ENCODE measurements around the gene OR2F2. TPM values are rescaled to one million over a fixed set of nuclear protein-coding genes. Genes with fewer than 3 reads are reported as not detected.

The OR2F2 gene
- total RNA-seq, 1 donor from 2014 or later = not detected

DNA sequence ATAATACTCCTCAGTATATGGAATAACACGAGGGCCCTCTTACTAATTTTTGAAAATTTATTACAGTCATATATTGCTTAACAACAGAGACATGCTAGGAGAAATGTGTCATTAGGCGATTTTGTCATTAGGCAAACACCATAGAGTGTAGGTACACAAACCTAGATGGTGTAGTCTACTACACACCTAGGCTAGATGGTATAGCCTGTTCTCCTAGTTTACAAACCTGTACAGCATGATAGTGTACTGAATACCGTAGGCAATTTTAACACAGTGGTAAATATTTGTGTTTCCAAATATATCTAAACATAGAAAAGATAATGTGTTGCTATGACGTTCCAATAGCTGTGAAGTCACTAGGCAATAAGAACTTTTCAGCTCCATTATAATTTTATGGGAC lies 32.4 kb downstream of the OR2F2 start:
- intact Hi-C loops (cut with DNase I) = no loop called here
- DNase-seq (ENCODE audit: missing footprints) (no peak), ATAC-seq (no peak)

DNA sequence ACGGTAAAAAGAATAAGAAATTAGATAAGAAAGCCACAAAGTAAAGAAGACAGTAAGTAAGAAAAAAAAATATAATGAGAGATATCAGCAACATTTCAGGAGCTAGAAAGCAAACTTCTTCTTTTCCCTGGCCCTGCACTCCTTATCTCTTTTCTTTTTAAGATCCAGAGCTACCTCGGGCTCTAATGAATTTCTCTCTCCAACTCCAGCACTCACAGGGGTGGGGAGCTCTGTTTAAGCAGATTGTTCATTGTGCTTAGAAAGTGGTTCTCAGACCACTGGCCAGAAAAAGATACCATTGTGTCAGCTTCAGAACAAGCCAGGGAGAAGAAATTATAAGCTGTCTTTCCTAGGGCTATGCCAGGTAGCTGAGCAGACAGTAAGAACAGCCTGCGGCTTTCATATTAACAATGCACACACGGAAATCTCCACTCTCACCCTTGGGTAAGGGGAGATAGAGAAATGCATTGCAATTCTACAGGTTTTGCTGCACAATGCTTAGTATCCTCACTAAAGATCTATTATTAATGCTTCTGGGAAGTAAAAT lies 38.9 kb downstream of the OR2F2 start:
- ATAC-seq (no peak), DNase-seq (ENCODE audit: missing footprints) (no peak)
- intact Hi-C loops (cut with DNase I) = no loop called here

DNA sequence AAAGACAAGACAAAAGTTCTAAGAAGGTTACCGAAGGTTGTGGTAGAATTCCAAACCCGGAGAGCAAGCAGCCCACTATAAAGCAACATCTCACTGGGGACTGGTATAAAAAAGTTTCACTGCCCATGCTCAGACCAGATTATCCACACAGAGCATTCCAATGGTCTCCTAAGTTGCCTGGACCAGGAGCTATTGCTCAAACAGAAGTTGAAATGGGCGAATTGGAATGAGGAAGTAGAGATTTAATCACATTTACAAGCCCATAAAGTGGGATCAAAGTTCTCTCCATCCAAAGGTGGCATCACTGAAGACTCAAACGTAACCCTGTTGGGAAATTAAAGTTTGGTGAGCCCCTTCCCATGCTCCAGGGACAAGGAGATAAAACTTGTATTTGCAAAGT lies 39.4 kb downstream of the OR2F2 start:
- no peak for ATAC-seq
- intact Hi-C loops (cut with DNase I) = no loop called here
- DNase-seq (ENCODE audit: missing footprints) = no peak

DNA sequence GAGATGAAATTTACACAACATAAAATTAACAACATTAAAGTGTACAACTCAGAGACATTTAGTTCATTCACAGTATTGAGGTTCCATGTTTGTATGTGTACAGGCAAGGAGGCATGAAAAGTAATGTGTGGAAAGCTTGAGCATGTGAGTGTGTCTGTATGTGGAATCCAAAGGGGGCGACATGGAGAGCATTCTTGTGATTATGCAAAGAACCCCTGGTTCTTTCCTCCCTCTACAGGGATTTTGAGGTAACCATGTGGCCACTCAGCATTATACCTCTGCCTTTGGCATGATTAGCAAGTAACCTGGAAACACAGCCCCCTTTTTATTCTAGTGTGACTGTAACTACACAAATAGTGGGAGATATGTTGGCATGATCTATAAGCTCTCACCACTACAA lies 40.6 kb downstream of the OR2F2 start:
- DNase-seq (ENCODE audit: missing footprints) (no peak), ATAC-seq (no peak)
- intact Hi-C loops (cut with DNase I) = no loop called here

DNA sequence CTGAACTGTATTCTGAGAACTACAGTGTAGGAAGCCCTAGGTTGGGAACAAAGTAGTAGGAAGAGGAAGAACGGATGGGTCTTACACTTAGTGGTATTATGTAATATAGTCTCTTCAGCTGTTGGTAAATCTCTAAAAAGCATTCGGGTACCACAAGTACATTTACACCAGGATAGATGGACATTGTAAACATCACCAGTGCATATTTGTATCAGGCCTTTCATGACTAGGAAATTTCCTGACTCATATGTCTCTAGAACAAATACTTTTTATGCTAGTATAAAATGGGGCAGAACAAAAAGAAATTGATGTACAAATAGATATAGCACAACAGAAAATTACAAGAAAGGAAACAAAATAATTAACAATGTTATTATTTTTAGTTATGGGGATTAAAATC lies 43.6 kb downstream of the OR2F2 start:
- no peak for DNase-seq (ENCODE audit: missing footprints)
- ATAC-seq = no peak
- intact Hi-C loops (cut with DNase I) = no loop called here

DNA sequence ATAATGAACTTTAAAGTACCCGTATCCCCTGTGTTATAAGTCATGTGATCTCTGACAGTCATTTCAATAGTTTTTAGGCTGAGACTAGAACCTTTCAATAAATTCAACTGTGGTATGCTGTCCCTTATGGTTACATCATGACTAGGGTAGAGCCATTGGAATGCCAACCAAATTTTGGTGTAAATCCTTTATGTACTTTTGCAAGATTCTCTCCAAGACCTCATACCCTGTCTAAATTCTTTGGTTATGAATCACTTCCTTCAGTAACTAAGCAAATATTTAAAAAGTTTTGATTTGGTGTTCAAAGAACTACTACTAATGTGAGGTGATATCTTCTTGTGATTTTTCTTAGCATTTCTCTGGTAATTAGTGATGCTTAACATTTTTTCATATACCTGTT lies 44.3 kb downstream of the OR2F2 start:
- intact Hi-C loops (cut with DNase I) = no loop called here
- DNase-seq (ENCODE audit: missing footprints) = no peak
- ATAC-seq = no peak

DNA sequence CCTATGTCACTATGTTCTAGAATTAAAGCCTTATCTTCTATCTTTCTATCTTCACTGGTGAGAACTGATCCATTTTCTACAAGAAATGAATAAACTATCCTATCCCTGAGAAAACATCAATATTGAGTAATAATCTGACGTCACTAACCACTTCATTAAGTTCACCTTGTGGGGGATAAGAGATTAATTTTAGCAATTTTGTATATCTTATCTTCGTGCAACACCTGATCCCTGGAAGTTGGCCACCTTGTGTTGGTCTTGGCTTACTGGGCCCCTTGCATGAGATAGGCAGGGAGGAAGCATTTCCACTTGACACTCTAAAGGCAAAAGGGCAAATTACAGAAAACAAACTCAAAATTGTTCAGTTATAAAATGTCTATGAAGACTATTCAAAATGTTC lies 45.0 kb downstream of the OR2F2 start:
- DNase-seq (ENCODE audit: missing footprints) (no peak), ATAC-seq (no peak)
- intact Hi-C loops (cut with DNase I) = no loop called here

DNA sequence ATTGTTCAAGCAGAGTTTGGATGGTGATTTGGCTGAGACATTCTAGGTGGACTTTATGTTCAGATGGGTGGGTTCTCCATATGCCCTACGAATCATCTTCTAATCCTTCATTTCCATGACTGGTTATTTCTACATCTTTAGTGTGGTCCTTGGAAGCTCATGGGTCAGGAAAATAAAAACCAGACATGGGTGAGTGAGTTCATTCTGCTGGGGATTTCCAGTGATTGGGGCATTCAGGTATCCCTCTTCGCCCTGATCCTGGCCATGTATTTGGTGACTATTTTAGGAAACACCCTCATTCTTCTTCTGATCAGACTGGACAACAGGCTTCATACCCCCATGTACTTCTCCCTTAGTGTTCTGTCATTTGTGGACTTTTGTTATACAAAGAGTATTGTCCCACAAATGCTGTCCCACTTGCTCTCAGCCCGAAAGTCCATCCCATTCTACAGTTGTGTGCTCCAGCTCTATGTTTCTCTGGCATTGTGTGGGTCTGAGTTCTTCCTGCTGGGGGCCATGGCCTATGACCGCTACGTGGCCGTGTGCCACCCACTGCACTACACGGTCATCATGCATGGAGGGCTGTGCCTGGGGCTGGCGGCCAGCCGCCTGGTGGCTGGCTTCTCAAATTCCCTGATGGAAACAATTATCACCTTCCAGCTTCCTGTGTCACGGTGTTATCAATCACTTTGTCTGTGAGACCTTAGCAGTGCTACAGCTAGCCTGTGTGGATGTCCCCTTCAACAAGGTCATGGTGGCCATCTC lies 45.9 kb downstream of the OR2F2 start:
- ATAC-seq (no peak), DNase-seq (ENCODE audit: missing footprints) (no peak)
- intact Hi-C loops (cut with DNase I) = no loop called here

DNA sequence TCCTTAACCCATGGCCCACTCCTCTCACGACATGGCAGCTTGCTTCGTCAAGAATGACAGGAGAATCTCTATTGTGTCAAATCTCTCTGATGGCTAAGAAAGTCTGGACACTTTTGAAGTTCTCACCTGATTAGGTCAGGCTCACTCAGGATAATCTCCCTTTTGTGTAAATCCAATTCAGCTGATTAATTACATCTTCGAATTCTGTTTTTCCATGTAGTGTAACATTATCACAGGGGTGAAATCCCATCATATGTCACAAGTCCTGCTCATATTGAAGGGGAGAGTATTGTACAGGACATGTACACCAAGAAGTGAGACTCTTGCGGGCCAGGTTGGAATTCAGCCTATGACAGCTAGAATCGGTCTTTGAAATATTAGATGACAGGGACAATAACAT lies 48.9 kb downstream of the OR2F2 start:
- no peak for DNase-seq (ENCODE audit: missing footprints)
- ATAC-seq = no peak
- intact Hi-C loops (cut with DNase I) = no loop called here

Other genes with a start within 250 kb of the OR2F2 start
- not detected for gene CTAGE6, start 177.5 kb upstream of the OR2F2 start, total RNA-seq
- 38.7 TPM for gene TCAF1, start 33.1 kb upstream of the OR2F2 start, total RNA-seq
- gene OR2F1, start 19.6 kb downstream of the OR2F2 start, total RNA-seq = not detected
- gene OR6B1, start 65.1 kb downstream of the OR2F2 start, total RNA-seq = not detected
- gene OR2A5, start 113.7 kb downstream of the OR2F2 start, total RNA-seq = not detected
- not detected for gene OR2A25, start 134.6 kb downstream of the OR2F2 start, total RNA-seq
- gene OR2A12, start 151.0 kb downstream of the OR2F2 start, total RNA-seq = not detected
- gene OR2A2, start 174.3 kb downstream of the OR2F2 start, total RNA-seq = not detected
- gene OR2A14, start 187.9 kb downstream of the OR2F2 start, total RNA-seq = not detected
- 0.30 TPM for gene CTAGE4, start 248.2 kb downstream of the OR2F2 start, total RNA-seq